ENCODE data around the gene AP5S1. TPM values are rescaled to one million over a fixed set of nuclear protein-coding genes. Genes with fewer than 3 reads are reported as not detected.

Gene AP5S1
- polyA plus RNA-seq, 1 donor from 2014 or later = 11.3 TPM

DNA sequence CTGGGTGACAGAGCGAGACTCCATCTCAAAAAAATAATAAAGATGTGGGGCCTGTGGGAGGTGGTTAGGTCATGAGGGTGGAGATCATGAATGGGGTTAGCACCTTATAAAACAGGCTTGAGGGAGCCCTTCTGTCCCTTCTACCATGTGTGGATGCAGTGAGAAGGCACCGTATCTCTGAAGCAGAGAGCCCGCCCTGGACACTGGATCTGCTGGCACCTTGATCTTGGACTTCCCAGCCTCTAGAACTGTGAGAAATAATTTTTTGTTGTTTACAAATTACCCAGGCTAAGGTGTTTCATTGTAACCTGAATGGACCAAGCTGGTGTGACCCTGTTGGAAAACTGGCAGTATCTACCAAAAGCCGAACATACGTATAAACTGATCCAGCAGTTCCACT is 53.2 kb downstream of the AP5S1 start:
- Histone ChIP-seq H3K27me3 (ENCODE audit: insufficient read depth, low read depth, low read length) (no peaks in the 10 kb centered on the region), H3K4me2 (ENCODE audit: low read length) (no peak overlapping the region), H3K4me3 (ENCODE audit: low read length) (no peak overlapping the region), H4K20me1 (ENCODE audit: insufficient read depth) (no peaks in the 10 kb centered on the region), H2AFZ (ENCODE audit: low read depth, low read length) (no peak overlapping the region), H3K36me3 (ENCODE audit: insufficient read depth, low read length) (no peaks in the 10 kb centered on the region), H3K27ac (ENCODE audit: low read length) (no peak overlapping the region), H3K9me3 (ENCODE audit: low read length) (no peaks in the 10 kb centered on the region), H3K9me2 (ENCODE audit: insufficient read depth, low read length) (no peaks in the 10 kb centered on the region), H3K79me2 (replicated peaks; ENCODE audit: insufficient read depth, low read length) (no peaks in the 10 kb centered on the region), H3K9ac (ENCODE audit: low read length) (no peak overlapping the region), H3F3A (ENCODE audit: insufficient read depth, low read length, poor library complexity, severe bottlenecking) (no peaks in the 10 kb centered on the region)
- TF ChIP-seq EP300 (conservative IDR thresholded peaks at IDR 0.05; ENCODE audit: poor library complexity, severe bottlenecking) (no peak), RAD21 (conservative IDR thresholded peaks at IDR 0.05) (no peak), TAF1 (IDR thresholded peaks at IDR 0.05; ENCODE audit: low read depth) (no peak), MXI1 (conservative IDR thresholded peaks at IDR 0.05; ENCODE audit: poor library complexity, severe bottlenecking) (no peak), SMC3 (conservative IDR thresholded peaks at IDR 0.05; ENCODE audit: poor library complexity) (no peak), POLR2AphosphoS5 (IDR thresholded peaks at IDR 0.05) (no peak), EZH2 (IDR thresholded peaks at IDR 0.05; ENCODE audit: borderline replicate concordance, insufficient read depth, low read length, poor library complexity, severe bottlenecking) (no peak)
- TF ChIP-seq, protein P1, sequence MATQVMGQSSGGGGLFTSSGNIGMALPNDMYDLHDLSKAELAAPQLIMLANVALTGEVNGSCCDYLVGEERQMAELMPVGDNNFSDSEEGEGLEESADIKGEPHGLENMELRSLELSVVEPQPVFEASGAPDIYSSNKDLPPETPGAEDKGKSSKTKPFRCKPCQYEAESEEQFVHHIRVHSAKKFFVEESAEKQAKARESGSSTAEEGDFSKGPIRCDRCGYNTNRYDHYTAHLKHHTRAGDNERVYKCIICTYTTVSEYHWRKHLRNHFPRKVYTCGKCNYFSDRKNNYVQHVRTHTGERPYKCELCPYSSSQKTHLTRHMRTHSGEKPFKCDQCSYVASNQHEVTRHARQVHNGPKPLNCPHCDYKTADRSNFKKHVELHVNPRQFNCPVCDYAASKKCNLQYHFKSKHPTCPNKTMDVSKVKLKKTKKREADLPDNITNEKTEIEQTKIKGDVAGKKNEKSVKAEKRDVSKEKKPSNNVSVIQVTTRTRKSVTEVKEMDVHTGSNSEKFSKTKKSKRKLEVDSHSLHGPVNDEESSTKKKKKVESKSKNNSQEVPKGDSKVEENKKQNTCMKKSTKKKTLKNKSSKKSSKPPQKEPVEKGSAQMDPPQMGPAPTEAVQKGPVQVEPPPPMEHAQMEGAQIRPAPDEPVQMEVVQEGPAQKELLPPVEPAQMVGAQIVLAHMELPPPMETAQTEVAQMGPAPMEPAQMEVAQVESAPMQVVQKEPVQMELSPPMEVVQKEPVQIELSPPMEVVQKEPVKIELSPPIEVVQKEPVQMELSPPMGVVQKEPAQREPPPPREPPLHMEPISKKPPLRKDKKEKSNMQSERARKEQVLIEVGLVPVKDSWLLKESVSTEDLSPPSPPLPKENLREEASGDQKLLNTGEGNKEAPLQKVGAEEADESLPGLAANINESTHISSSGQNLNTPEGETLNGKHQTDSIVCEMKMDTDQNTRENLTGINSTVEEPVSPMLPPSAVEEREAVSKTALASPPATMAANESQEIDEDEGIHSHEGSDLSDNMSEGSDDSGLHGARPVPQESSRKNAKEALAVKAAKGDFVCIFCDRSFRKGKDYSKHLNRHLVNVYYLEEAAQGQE (IDR thresholded peaks at IDR 0.05; ENCODE audit: borderline replicate concordance) = no peak
- TF ChIP-seq, protein P2, sequence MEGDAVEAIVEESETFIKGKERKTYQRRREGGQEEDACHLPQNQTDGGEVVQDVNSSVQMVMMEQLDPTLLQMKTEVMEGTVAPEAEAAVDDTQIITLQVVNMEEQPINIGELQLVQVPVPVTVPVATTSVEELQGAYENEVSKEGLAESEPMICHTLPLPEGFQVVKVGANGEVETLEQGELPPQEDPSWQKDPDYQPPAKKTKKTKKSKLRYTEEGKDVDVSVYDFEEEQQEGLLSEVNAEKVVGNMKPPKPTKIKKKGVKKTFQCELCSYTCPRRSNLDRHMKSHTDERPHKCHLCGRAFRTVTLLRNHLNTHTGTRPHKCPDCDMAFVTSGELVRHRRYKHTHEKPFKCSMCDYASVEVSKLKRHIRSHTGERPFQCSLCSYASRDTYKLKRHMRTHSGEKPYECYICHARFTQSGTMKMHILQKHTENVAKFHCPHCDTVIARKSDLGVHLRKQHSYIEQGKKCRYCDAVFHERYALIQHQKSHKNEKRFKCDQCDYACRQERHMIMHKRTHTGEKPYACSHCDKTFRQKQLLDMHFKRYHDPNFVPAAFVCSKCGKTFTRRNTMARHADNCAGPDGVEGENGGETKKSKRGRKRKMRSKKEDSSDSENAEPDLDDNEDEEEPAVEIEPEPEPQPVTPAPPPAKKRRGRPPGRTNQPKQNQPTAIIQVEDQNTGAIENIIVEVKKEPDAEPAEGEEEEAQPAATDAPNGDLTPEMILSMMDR (IDR thresholded peaks at IDR 0.05; ENCODE audit: poor library complexity, severe bottlenecking) = no peak

DNA sequence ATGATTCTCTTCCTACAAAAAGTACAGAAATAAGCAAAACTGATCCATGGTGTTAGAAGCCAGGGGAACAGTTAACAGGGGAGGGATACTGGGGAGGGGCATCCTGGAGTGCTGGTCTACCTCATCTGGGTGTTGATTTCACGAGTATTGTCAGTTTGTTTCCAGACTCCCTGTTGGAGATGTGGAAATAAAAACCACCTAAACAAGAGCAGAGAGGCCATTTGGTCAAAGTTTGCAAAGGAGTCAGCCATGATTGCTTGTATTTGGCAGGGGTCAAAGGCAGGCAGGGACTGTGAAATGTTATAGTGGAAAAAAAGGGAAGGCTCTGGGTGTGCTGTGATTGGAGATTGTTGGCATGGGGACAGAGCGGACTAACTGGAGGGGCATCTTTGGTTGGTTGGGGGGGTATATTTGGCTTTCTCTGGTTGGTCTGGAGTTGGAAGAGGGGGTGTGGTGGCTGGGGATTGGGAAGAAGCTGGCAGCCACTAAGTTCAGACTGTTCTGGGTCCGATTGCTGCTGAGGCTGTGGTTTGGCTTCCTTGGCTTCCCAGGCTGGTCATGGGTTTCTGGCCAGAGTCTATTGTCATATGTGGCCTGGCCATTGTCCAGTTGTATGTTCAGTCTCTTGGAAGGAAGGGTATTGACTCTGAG is 54.0 kb downstream of the AP5S1 start:
- no peaks in the 10 kb centered on the region for H3K79me2 ChIP-seq (replicated peaks; ENCODE audit: insufficient read depth, low read length)
- no peaks in the 10 kb centered on the region for H3K27me3 ChIP-seq (ENCODE audit: insufficient read depth, low read depth, low read length)
- H3K4me3 ChIP-seq (ENCODE audit: low read length) = no peak overlapping the region
- H3K36me3 ChIP-seq (ENCODE audit: insufficient read depth, low read length) = no peaks in the 10 kb centered on the region
- no peak overlapping the region for H3K27ac ChIP-seq (ENCODE audit: low read length)
- H2AFZ ChIP-seq (ENCODE audit: low read depth, low read length) = no peak overlapping the region
- H4K20me1 ChIP-seq (ENCODE audit: insufficient read depth) = no peaks in the 10 kb centered on the region
- H3K9ac ChIP-seq (ENCODE audit: low read length) = no peak overlapping the region
- no peak for TF ChIP-seq MXI1 (conservative IDR thresholded peaks at IDR 0.05; ENCODE audit: poor library complexity, severe bottlenecking)
- no peak for TF ChIP-seq POLR2AphosphoS5 (IDR thresholded peaks at IDR 0.05)
- TF ChIP-seq, protein P1 (IDR thresholded peaks at IDR 0.05; ENCODE audit: borderline replicate concordance) = no peak
- no peak overlapping the region for H3K4me2 ChIP-seq (ENCODE audit: low read length)
- no peaks in the 10 kb centered on the region for H3K9me3 ChIP-seq (ENCODE audit: low read length)
- H3F3A ChIP-seq (ENCODE audit: insufficient read depth, low read length, poor library complexity, severe bottlenecking) = no peaks in the 10 kb centered on the region
- H3K9me2 ChIP-seq (ENCODE audit: insufficient read depth, low read length) = no peaks in the 10 kb centered on the region
